Right lobe of liver (tissue), 4 donors: ENCODE data around the gene EHD4.

Experiments
- POLR2A ChIP-seq: fragments of 450-650 bp; IDR thresholded peaks from one replicate; pipeline ENCODE4 v1.6.1; 2017; ENCODE audit warnings: antibody characterized with exemption, mild to moderate bottlenecking
- TF ChIP-seq, protein P1 (sequence below), 4 donors: fragments of 200-600 bp in 3 of 4; fragments of 450-650 bp in 1 of 4; IDR thresholded peaks; one replicate each; pipeline versions ENCODE4 v1.5.1 to v1.8.0; 2016 to 2022; ENCODE audit warnings: antibody characterized with exemption in 4 of 4, mild to moderate bottlenecking in 2 of 4
- donor health status: DM: no; HTN: no; CAD: no.
- donor health status: DM: no; HTN: no; CAD: no.
- donor health status: DM: no; HTN: yes; CAD: no.

- TF ChIP-seq, protein P1, sequence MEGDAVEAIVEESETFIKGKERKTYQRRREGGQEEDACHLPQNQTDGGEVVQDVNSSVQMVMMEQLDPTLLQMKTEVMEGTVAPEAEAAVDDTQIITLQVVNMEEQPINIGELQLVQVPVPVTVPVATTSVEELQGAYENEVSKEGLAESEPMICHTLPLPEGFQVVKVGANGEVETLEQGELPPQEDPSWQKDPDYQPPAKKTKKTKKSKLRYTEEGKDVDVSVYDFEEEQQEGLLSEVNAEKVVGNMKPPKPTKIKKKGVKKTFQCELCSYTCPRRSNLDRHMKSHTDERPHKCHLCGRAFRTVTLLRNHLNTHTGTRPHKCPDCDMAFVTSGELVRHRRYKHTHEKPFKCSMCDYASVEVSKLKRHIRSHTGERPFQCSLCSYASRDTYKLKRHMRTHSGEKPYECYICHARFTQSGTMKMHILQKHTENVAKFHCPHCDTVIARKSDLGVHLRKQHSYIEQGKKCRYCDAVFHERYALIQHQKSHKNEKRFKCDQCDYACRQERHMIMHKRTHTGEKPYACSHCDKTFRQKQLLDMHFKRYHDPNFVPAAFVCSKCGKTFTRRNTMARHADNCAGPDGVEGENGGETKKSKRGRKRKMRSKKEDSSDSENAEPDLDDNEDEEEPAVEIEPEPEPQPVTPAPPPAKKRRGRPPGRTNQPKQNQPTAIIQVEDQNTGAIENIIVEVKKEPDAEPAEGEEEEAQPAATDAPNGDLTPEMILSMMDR (IDR thresholded peaks at IDR 0.05), result no peak
- TF ChIP-seq POLR2A, result no peak
Measured at GRCh38 chr15:41896566-41896965, 75.8 kb downstream of the EHD4 start.
